ENCODE results near the gene CALHM2.

Gene CALHM2

DNA sequence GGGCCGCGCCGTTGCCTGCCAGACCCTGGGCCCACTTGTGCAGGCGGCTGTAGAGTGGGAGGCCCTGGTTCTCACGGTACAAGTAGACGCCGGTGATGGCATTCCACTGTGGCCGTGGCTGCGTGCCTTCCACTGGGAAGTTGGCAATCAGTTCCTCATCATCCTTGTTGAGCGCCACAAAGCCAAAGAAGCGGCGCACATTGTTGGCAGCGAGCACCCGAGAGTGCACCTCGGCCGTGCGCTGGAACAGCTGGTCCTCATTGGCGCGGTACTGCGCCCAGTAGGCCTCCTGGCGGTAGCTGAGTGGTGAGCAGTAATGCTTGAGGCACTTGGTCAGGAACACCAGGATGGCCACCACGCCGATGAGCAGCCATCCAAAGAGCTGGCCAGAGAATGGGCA, 5.0 kb downstream of the CALHM2 start:
- H3K4me3 ChIP-seq (ENCODE audit: low read length) = no peak overlapping the region
- peak overlapping the region; percentile 76 for H3K9ac ChIP-seq (ENCODE audit: low read length)
- no peaks in the 10 kb centered on the region for H3K27me3 ChIP-seq (replicated peaks; ENCODE audit: control insufficient read depth, insufficient read depth, low read length)
- H3K36me3 ChIP-seq (ENCODE audit: control insufficient read depth, insufficient read depth, low read length, severe bottlenecking) = peaks cover 66% of the 10 kb centered on the region
- DNase-seq (ENCODE audit: low read depth) = no peak
- H3K4me1 ChIP-seq (ENCODE audit: control insufficient read depth, insufficient read depth, low read length) = peaks cover 62% of the 10 kb centered on the region
- H3K9me3 ChIP-seq (ENCODE audit: control insufficient read depth, low read length) = no peaks in the 10 kb centered on the region

GRCh38 chr10:103445767-103446567, 6.2 kb downstream of the CALHM2 start:
- Histone ChIP-seq H3K9me3 (ENCODE audit: control insufficient read depth, low read length) (no peaks in the 10 kb centered on the region), H3K27me3 (replicated peaks; ENCODE audit: control insufficient read depth, insufficient read depth, low read length) (no peaks in the 10 kb centered on the region), H3K4me1 (ENCODE audit: control insufficient read depth, insufficient read depth, low read length) (peaks cover 73% of the 10 kb centered on the region), H3K4me3 (ENCODE audit: low read length) (no peak overlapping the region), H3K9ac (ENCODE audit: low read length) (peak overlapping the region; percentile 76), H3K36me3 (ENCODE audit: control insufficient read depth, insufficient read depth, low read length, severe bottlenecking) (peaks cover 69% of the 10 kb centered on the region)
- peak; percentile 21 for DNase-seq (ENCODE audit: low read depth)

- Histone ChIP-seq H3K9me3 (ENCODE audit: control insufficient read depth, low read length) (no peaks in the 10 kb centered on the region), H3K4me1 (ENCODE audit: control insufficient read depth, insufficient read depth, low read length) (peaks cover 71% of the 10 kb centered on the region), H3K36me3 (ENCODE audit: control insufficient read depth, insufficient read depth, low read length, severe bottlenecking) (peaks cover 72% of the 10 kb centered on the region), H3K27me3 (replicated peaks; ENCODE audit: control insufficient read depth, insufficient read depth, low read length) (no peaks in the 10 kb centered on the region), H3K9ac (ENCODE audit: low read length) (peak overlapping the region; percentile 61), H3K4me3 (ENCODE audit: low read length) (no peak overlapping the region)
- DNase-seq (ENCODE audit: low read depth) = no peak
Measured at GRCh38 chr10:103445366-103445765, 6.8 kb downstream of the CALHM2 start.

GRCh38 chr10:103444478-103444877, 7.7 kb downstream of the CALHM2 start:
- Histone ChIP-seq H3K9me3 (ENCODE audit: control insufficient read depth, low read length) (no peaks in the 10 kb centered on the region), H3K36me3 (ENCODE audit: control insufficient read depth, insufficient read depth, low read length, severe bottlenecking) (peaks cover 72% of the 10 kb centered on the region), H3K4me3 (ENCODE audit: low read length) (no peak overlapping the region), H3K9ac (ENCODE audit: low read length) (no peak overlapping the region), H3K4me1 (ENCODE audit: control insufficient read depth, insufficient read depth, low read length) (peaks cover 63% of the 10 kb centered on the region), H3K27me3 (replicated peaks; ENCODE audit: control insufficient read depth, insufficient read depth, low read length) (no peaks in the 10 kb centered on the region)
- DNase-seq (ENCODE audit: low read depth) = no peak

GRCh38 chr10:103443475-103444185, 8.5 kb downstream of the CALHM2 start:
- no peak overlapping the region for H3K4me3 ChIP-seq (ENCODE audit: low read length)
- no peaks in the 10 kb centered on the region for H3K9me3 ChIP-seq (ENCODE audit: control insufficient read depth, low read length)
- peaks cover 55% of the 10 kb centered on the region for H3K4me1 ChIP-seq (ENCODE audit: control insufficient read depth, insufficient read depth, low read length)
- no peaks in the 10 kb centered on the region for H3K27me3 ChIP-seq (replicated peaks; ENCODE audit: control insufficient read depth, insufficient read depth, low read length)
- H3K9ac ChIP-seq (ENCODE audit: low read length) = peak overlapping the region; percentile 39
- peaks cover 77% of the 10 kb centered on the region for H3K36me3 ChIP-seq (ENCODE audit: control insufficient read depth, insufficient read depth, low read length, severe bottlenecking)
- DNase-seq (ENCODE audit: low read depth) = no peak

- Histone ChIP-seq H3K4me3 (ENCODE audit: low read length) (no peak overlapping the region), H3K9me3 (ENCODE audit: control insufficient read depth, low read length) (no peaks in the 10 kb centered on the region), H3K27me3 (replicated peaks; ENCODE audit: control insufficient read depth, insufficient read depth, low read length) (no peaks in the 10 kb centered on the region), H3K4me1 (ENCODE audit: control insufficient read depth, insufficient read depth, low read length) (peaks cover 42% of the 10 kb centered on the region), H3K9ac (ENCODE audit: low read length) (peak overlapping the region; percentile 52), H3K36me3 (ENCODE audit: control insufficient read depth, insufficient read depth, low read length, severe bottlenecking) (peaks cover 80% of the 10 kb centered on the region)
- DNase-seq (ENCODE audit: low read depth) = peak; percentile 7
Measured at GRCh38 chr10:103442031-103442461, 10.1 kb downstream of the CALHM2 start.

- peaks cover 80% of the 10 kb centered on the region for H3K36me3 ChIP-seq (ENCODE audit: control insufficient read depth, insufficient read depth, low read length, severe bottlenecking)
- H3K27me3 ChIP-seq (replicated peaks; ENCODE audit: control insufficient read depth, insufficient read depth, low read length) = no peaks in the 10 kb centered on the region
- no peak for DNase-seq (ENCODE audit: low read depth)
- H3K4me3 ChIP-seq (ENCODE audit: low read length) = no peak overlapping the region
- peaks cover 37% of the 10 kb centered on the region for H3K4me1 ChIP-seq (ENCODE audit: control insufficient read depth, insufficient read depth, low read length)
- peak overlapping the region; percentile 52 for H3K9ac ChIP-seq (ENCODE audit: low read length)
- H3K9me3 ChIP-seq (ENCODE audit: control insufficient read depth, low read length) = no peaks in the 10 kb centered on the region
Measured at GRCh38 chr10:103441611-103442010, 10.6 kb downstream of the CALHM2 start.

- no peak for DNase-seq (ENCODE audit: low read depth)
- Histone ChIP-seq H3K4me1 (ENCODE audit: control insufficient read depth, insufficient read depth, low read length) (peaks cover 34% of the 10 kb centered on the region), H3K27me3 (replicated peaks; ENCODE audit: control insufficient read depth, insufficient read depth, low read length) (no peaks in the 10 kb centered on the region), H3K9ac (ENCODE audit: low read length) (peak overlapping the region; percentile 52), H3K36me3 (ENCODE audit: control insufficient read depth, insufficient read depth, low read length, severe bottlenecking) (peaks cover 82% of the 10 kb centered on the region), H3K4me3 (ENCODE audit: low read length) (no peak overlapping the region), H3K9me3 (ENCODE audit: control insufficient read depth, low read length) (no peaks in the 10 kb centered on the region)
Measured at GRCh38 chr10:103441206-103441605, 11.0 kb downstream of the CALHM2 start.

DNA sequence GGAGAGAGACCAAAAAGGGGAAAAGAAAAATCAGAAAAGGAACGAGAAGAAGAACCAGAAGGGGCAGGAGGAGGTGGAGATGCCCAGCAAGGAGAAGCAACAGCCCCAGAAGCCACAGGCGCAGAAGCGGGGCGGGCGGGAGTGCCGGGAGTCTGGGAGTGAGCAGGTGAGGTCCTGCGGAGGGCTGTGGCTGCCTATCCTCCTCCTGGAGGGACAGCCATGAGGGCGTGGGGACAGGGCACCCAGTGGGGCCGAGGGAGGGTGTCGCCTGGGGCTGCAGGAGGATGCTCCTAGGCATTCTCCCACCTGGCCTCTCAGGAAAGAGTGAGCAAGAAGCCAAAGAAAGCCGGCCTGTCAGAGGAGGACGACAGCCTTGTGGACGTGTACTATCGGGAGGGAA, 11.8 kb downstream of the CALHM2 start:
- no peaks in the 10 kb centered on the region for H3K9me3 ChIP-seq (ENCODE audit: control insufficient read depth, low read length)
- peaks cover 85% of the 10 kb centered on the region for H3K36me3 ChIP-seq (ENCODE audit: control insufficient read depth, insufficient read depth, low read length, severe bottlenecking)
- no peak overlapping the region for H3K4me3 ChIP-seq (ENCODE audit: low read length)
- no peak for DNase-seq (ENCODE audit: low read depth)
- H3K9ac ChIP-seq (ENCODE audit: low read length) = no peak overlapping the region
- H3K4me1 ChIP-seq (ENCODE audit: control insufficient read depth, insufficient read depth, low read length) = peaks cover 26% of the 10 kb centered on the region
- H3K27me3 ChIP-seq (replicated peaks; ENCODE audit: control insufficient read depth, insufficient read depth, low read length) = no peaks in the 10 kb centered on the region

GRCh38 chr10:103439776-103440175, 12.4 kb downstream of the CALHM2 start:
- Histone ChIP-seq H3K4me1 (ENCODE audit: control insufficient read depth, insufficient read depth, low read length) (peaks cover 24% of the 10 kb centered on the region), H3K9me3 (ENCODE audit: control insufficient read depth, low read length) (no peaks in the 10 kb centered on the region), H3K36me3 (ENCODE audit: control insufficient read depth, insufficient read depth, low read length, severe bottlenecking) (peaks cover 85% of the 10 kb centered on the region), H3K9ac (ENCODE audit: low read length) (no peak overlapping the region), H3K4me3 (ENCODE audit: low read length) (no peak overlapping the region), H3K27me3 (replicated peaks; ENCODE audit: control insufficient read depth, insufficient read depth, low read length) (no peaks in the 10 kb centered on the region)
- DNase-seq (ENCODE audit: low read depth) = no peak

GRCh38 chr10:103433858-103434257, 18.3 kb downstream of the CALHM2 start:
- H3K9ac ChIP-seq (ENCODE audit: low read length) = no peak overlapping the region
- H3K36me3 ChIP-seq (ENCODE audit: control insufficient read depth, insufficient read depth, low read length, severe bottlenecking) = peaks cover 79% of the 10 kb centered on the region

More at GRCh38 chr10:103433858-103434257, 18.3 kb downstream of the CALHM2 start:
- DNase-seq (ENCODE audit: low read depth) = peak; percentile 12
- Histone ChIP-seq H3K9me3 (ENCODE audit: control insufficient read depth, low read length) (no peaks in the 10 kb centered on the region), H3K27me3 (replicated peaks; ENCODE audit: control insufficient read depth, insufficient read depth, low read length) (no peaks in the 10 kb centered on the region), H3K4me3 (ENCODE audit: low read length) (no peak overlapping the region), H3K4me1 (ENCODE audit: control insufficient read depth, insufficient read depth, low read length) (peaks cover 14% of the 10 kb centered on the region)

All from adipocyte (in vitro differentiated cells).